HG03280 (cell line): ENCODE data around the gene CD300LG.
"Not testable (repeated sequence)": the region's sequence is repeated elsewhere in the genome, so short reads cannot be mapped to it uniquely, and the experiment has no call there.

ENCODE experiments used
- ATAC-seq: cut with Tn5 transposase; IDR thresholded peaks from one replicate; pipeline ENCODE4 v1.9.1; 2021; ENCODE audit warnings: mild to moderate bottlenecking, moderate library complexity; ENCODE audit not compliant: unreplicated experiment

The CD300LG gene

DNA sequence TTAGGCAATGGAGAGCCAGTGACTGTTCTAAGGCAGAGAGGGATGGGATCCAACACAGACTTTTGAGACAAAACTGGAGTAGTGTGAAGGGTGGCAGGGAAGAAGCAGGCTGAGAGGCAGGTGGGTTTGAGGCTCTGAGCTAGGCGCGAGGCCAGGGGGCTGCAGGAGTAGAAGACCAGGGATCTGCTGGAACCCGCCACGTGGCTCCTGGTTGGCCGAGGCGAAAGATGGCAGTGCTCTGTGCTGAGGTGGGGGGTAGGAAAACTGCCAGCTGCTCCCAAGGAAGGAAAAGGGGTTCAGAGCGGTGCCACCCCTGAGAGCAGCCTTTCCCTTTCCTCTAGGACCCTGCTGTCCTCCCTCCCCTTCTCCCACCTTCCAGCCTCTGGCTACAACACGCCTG is 5.6 kb downstream of the CD300LG start:
- ATAC-seq, result no peak

DNA sequence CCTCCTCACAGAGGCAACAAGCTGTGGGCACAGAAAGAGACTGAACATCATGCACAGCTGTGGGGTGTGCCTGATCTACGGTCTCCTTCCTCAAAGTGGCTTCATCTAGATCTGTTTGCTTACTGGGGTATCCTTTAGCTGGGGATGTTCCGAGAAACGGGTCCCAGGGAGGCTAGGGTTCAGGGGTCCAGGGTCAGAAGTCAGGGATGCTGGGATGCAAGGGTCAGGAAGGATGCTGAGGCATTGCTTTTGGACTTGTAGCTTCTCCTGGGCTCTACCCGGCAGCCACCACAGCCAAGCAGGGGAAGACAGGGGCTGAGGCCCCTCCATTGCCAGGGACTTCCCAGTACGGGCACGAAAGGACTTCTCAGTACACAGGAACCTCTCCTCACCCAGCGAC is 6.6 kb downstream of the CD300LG start:
- no peak for ATAC-seq

DNA sequence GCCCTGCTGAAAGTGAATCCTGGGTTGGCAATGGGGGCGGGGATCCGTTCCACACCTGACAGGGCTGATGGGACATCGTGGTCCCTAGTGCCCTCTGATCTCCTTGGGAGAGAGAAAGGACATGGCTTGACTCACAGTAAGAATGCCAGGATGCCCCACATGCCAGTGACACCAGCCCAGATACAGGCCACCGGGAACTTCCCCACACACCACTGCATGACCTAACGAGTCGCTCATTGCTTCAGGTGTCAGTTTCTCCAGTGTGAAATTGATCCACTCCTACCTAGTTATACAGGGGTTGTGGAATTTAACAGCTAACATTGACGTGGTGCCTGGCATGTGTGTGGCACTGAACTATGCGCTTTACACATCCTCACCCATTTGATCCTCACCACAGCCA is 7.5 kb downstream of the CD300LG start:
- ATAC-seq, result no peak

DNA sequence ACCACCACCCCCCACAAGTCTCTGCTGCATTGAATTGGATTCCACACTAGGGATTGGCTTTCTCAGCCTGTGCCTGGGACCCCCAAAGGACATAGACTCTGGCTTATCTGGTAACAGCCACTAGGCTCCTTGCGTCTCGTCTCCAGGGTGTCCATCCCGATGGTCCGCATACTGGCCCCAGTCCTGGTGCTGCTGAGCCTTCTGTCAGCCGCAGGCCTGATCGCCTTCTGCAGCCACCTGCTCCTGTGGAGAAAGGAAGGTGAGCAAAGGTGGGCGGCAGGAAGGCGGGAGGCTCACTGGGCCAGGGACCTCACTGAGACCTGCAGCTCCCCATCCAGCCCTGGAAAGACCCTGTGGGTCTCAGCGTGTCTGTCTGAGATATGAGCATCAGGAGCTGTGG is 8.1 kb downstream of the CD300LG start:
- no peak for ATAC-seq

DNA sequence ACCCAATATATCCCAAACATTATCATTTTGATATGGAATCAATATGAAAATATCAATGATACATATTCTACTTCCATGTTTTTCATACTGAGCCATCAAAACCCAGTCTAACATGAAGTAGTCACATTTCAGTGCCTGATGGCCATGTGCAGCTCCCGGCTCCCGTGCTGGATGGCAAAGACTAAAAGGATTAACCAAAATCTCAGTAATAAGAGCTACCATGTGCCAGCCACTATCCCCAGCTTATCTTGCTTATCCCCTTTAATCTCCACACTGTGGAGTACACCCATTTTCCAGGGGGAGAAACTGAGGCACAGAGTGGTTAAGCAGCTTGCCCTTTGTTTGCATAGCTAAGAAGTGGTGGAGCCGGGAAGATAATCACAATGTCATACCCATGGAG is 9.2 kb downstream of the CD300LG start:
- no peak for ATAC-seq

DNA sequence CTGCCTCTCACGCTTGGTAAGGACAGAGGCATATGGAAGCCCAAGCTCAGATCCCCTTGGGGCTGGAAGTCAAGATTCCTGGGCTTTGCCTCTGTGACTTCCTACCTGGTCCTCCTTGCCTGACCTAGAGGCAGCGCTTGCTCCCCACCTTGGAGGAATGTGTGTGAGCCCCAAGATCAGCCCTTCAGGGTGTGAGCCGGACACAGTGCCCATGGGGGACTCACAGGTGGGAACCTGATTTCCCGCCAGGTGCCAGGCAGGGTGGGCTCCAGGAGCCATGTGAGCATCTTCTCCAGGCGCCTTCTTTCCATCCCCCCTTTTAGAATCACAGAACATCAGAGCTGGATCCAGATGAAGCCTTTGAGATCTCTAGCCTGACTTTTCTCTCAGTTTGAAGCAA is 10.2 kb downstream of the CD300LG start:
- ATAC-seq, result no peak

DNA sequence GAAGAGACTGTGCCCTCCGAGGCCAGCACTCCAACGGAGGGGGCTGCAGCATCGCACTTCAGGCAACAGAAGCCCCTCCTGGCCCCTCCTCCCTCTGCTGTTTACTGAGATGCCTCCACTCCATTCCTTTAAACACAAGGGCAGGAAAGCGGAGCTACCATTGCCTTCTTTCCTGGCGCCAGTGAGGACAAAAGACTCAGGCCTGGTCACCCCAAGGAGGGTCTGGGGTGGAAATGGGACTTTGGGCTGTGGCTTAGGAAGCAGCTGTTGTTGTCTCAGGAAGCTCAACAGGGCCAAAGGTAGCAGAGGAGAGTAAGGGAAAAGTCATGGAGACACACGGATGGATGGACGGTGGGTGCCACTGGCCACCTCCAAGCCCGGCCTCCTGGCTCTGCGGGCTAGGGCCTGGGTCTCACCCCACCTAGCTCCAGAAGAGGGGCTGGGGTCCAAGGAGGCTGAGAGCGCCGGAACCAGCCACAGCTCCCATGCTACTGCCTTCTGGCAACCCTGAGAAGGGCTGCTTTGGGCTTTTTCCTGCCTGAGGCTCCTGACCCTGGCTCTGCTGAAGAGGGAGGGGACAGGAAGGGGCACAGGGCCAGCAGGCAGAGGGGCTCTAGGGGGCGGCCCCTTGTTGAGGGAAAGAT is 11.1 kb downstream of the CD300LG start:
- no peak for ATAC-seq

DNA sequence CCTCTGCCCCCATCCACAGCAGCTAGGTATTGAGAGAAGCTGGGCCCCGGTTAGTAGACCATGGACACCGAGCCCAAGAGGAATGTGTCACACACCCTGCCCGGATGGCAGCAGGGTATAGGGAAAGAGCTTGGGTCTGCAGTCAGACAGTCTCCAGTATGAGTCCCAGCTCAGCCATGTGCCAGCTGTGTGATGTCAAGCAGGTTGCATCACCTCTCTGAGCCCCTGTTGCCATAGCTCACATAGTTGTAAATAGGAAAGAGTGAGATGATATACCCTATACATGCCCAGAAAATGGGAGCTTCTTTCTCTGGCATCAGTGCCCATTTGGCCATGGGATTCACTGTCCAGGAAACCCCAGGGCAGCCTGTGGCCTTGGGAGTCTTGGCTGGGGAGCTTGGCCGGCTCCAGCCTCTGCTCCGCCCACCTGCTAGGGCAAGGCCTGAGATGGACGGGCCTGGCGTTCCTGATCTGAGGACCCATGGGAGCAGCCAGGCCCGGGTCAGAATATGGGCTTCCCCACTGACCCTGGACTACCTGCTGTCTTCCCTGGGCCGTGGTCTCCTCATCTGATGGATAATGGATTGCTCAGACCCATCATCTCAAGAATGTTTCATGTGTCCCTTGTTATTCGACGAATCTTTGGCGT is 13.2 kb downstream of the CD300LG start:
- ATAC-seq, result no peak

DNA sequence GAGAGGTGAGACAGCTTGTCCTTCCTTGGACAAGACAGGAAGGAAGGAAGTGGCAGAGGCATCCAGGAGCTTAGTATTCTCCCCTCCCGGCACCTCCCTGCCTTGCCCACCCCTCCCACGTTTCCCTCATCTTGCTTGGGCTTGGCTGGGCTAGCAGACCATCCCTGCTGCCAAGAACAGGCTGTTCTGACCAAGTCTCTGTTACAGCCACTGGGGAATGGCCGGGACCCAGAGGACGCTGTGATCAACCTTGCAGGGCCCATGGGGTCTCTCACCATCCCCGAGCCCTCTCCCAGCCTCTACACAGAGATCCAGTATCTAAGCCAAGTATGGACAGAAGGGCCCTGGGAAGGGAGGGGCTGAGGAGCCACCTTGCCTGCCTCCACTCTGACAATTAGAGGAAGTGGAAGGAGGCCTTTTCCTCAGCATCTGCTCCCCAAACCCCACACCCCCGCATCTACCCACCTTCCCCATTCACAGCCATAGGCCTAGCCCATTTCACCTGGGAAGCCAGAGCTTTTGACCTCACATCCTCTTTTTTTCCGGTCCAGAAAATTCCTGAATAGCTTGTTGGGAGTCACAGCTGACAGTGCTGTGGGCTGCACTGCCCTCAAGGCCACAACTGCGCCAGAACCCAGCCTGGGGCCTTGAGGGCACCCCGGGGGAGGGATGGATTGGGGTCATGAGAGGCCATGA is 14.1 kb downstream of the CD300LG start:
- ATAC-seq, result no peak

DNA sequence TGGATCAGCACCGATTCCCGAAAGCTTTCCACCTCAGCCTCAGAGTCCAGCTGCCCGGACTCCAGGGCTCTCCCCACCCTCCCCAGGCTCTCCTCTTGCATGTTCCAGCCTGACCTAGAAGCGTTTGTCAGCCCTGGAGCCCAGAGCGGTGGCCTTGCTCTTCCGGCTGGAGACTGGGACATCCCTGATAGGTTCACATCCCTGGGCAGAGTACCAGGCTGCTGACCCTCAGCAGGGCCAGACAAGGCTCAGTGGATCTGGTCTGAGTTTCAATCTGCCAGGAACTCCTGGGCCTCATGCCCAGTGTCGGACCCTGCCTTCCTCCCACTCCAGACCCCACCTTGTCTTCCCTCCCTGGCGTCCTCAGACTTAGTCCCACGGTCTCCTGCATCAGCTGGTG is 15.0 kb downstream of the CD300LG start:
- ATAC-seq, result no peak

DNA sequence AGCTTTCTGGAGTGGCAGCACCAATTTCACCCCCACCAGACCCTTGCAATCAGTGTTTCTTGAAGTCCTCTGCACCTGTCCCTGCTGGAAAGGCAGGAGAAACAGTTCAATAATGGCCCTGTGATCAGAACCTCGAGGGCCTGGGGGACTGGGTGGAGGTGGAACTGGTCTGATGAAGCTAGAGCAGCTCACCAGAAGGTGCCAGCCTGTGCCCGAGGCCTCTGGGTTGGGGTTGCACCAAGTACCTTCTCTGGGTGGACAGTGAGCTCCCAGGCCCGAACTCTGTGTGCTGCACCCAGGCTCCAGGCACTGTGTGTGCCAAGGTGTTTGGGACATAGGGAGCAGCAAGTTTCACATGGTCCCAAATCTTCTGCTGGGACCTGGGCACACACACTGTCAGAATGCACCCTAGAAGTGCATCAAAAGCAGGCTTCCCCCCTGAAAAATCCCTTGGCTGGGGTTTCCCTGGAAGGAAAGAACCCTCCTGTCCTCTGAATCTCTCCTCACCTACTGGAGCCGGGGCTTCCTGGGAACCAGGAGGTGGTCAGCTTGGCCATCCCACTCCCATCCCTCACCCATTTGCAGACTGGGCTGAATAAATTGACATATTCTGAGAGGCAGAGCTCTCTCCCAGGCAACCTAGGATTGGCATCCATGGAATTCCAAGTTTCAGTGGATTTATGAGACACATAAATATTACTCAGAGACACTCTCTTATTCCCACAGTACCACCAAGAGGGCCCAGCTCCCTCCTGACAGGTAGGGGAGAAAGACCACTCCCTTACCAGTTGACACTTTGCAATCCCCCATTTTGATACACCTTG is 17.4 kb downstream of the CD300LG start:
- no peak for ATAC-seq

DNA sequence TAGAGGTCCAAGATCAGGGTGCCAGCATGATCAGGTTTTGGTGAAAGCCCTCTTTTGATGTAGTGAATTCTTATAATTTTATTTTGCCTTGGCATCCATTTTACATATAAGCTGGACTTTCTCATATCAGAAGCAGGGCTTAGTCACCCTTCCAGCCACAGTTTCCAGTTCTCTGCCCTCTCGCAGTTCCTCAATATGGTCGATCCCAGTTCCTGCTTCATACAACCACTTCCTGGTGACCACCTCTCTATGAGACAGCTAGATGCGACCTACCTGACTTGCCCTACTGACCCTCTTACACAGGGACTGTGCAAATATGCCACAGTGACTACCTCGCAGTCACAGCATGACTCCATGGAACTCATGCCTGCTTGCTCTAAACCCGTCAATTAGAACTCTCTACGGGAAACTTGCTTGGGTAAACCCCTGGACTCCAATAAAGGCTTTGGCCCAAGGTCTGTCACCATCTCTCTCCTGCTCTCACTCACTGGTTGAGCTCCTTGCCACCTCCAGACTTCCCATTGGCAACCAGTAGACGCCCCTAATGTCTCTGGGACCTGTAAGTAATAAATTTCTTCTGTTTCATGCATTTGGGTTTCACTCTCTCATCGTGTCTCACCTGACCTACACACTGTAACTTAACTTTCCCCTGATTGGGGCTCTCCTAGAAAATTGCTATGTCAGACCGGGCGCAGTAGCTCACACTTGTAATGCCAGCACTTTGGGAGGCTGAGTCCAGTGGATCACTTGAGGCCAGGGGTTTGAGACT is 21.4 kb downstream of the CD300LG start:
- ATAC-seq, result no peak

DNA sequence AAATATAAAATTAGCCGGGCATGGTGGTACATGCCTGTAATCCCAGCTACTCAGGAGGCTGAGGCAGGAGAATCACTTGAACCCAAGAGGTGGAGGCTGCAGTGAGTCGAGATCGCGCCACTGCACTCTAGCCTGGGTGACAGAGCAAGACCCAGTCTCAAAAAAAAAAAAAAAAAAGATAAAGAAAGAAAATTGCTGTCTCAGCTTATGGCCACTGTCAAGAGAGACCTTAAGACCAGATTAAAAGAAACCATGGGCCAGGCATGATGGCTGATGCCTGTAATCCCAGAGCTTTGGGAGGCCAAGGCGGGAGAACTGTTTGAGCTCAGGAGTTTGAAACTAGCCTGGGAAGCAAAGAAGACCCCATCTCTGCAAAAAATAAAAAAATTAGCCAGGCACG is 22.1 kb downstream of the CD300LG start:
- ATAC-seq, result not testable (repeated sequence)

DNA sequence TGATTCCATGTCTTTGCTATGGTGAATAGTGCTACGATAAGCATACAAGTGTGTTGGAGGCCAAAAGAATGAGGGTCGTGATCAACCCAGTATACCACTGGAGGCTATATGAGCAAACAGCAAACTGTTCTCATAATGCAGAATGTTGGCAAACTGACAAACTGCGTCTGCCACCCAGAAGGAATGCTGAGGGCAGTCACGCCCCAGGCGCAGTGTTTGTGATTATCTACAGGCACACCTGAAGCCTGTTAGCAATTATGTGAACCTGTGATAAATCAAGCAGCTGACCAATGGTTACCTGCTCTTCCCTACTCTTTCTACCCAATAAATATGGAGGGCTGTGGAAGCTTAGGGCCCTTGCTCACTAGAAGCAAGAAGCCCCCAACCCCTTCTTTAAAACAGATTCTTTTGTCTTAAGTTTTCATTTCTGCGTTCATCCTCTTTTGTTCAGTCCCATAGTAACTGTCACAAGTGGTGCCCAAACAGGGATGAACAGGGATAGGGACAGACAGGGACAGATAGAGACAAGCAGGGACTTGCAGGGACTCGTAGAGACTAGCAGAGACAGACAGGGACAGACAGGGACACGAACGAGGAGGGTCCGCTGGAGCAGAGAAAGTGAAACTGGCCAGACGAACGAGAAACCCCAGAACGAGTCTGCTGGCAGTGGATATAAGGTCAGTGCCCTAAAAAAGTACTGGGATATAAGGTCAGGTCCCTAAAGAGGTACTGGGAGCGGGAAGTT is 25.1 kb downstream of the CD300LG start:
- no peak for ATAC-seq

DNA sequence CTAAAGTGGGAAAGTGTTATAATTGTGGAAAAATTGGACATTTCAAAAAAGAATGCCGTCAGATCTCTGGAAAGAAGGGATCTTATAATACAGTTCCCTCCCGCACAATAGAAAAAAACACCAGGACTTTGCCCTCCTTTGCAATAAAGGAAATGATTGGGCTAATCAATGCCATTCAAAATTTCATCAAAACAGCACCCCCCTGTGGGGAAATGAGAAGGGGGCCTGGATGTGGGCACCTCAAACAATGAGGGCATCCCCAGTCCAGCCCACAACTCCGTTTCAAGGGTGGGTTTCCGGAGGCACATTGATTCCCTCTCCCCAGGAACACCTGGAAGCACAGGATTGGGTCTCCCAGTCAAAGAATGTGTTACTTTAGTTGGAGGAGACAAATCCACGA is 26.1 kb downstream of the CD300LG start:
- ATAC-seq, result no peak

DNA sequence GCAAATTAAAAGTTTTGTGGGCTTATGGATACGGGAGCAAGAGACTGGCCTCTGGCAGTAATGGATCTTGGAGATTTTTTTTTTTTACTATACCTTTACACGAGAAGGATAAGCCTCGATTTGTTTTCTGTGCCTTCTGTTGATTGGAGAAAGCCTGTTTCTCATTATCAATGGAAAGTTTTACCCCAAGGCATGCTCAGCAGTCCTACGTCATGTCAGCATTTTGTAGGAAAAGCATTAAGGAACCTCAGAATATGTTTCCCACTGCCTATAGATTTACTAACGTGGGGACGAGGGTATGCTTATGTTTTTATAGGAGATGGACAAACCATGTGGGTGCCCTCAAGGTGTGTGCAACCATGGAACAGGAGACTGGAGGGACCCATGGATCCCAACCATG is 26.8 kb downstream of the CD300LG start:
- no peak for ATAC-seq

DNA sequence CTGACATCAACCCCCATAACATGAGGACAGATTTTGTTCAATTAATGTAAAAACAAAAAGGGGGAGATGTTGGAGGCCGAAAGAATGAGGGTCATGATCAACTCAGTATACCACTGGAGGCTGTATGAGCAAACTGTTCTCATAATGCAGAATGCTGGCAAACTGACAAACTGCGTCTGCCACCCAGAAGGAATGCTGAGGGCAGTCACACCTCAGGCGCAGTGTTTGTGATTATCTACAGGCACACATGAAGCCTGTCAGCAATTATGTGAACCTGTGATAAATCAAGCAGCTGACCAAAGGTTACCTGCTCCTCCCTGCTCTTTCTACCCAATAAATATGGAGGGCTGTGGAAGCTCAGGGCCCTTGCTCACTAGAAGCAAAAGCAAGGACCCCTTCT is 27.3 kb downstream of the CD300LG start:
- no peak for ATAC-seq

DNA sequence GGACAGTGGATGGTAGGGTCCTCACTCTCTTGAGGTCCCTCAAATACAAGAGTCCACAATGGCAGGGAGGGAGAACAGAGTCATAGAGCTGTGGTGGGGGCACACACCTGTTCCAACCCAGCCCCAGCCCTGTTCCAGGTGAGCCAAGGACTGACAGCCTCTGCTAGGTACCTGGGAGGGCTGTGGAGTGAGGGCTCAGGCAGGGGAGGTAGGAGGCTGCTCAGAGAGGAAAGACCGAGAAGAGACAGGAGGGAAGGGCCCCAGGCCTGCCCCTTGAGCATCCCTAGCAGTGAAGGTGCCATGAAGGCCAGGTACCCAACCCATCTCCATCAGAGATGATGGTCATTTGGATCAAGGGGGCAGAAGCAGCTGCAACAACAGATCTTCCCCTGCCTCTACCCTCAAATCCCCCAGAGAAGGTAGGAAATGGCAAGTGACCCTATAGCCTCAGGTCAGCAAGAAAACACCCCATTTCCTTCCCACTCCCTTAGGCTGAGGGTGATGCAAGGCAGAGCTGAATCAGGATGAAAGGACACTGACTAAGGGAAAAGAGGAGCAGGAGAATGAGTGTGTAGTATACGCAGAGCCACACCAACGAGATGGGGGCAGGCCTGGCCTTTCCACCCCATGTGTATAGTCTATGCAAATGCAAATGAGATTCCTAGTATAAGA is 28.6 kb downstream of the CD300LG start:
- no peak for ATAC-seq

DNA sequence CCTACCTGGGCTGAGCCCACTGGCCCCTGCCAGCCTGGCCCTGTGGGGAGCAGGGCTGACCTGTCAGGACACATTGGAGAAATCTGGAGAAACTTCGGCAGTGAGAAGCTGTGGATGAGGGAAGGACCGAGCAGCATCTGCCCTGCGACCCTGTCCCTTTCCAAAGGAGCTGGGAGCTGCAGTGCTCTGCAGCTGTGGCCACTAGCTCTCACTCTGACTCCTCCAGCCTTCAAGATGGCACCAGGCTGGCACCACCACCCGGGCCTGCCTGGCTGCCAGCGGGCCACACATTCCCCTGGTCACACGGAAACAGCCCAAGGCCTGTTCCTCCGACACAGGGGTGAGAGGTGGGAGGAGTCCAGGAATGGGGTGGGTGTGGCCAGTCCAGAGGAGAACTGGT is 30.1 kb downstream of the CD300LG start:
- no peak for ATAC-seq
